AG04449 (cell line): Measurements from ENCODE around the gene AP5Z1.

ENCODE experiments used
- CTCF ChIA-PET: fragments of 350-600 bp; formaldehyde crosslinking; extraction: SDS; loops from one replicate; lab custom pipeline; 2021; ENCODE audit warnings: antibody characterized with exemption; lab: Yijun Ruan, JAX
- POLR2A ChIA-PET: fragments of 400-600, 350-600 bp; formaldehyde crosslinking; extraction: SDS; loops from one replicate; lab custom pipeline; 2020; ENCODE audit warnings: antibody characterized with exemption, inconsistent platforms; lab: Yijun Ruan, JAX
- DNase-seq: peaks from one replicate; pipeline ENCODE4 v3.0.0-alpha.2; 2010; ENCODE audit warnings: low read depth, low spot score
- H3K4me3 ChIP-seq: 2 replicates; pipeline ENCODE4 v1.5.1; 2011; ENCODE audit warnings: low read depth, mild to moderate bottlenecking, control low read depth, low read length
- TF ChIP-seq, protein P1 (sequence below): IDR thresholded peaks from one replicate; pipeline ENCODE4 v1.5.1; 2011; ENCODE audit warnings: mild to moderate bottlenecking, moderate library complexity, low read length, control low read depth, inconsistent platforms; ENCODE audit not compliant: insufficient read depth; ENCODE audit errors: missing control alignments

The AP5Z1 gene

GRCh38 chr7:4730276-4730675 lies 45.1 kb upstream of the AP5Z1 start:
- TF ChIP-seq, protein P1, sequence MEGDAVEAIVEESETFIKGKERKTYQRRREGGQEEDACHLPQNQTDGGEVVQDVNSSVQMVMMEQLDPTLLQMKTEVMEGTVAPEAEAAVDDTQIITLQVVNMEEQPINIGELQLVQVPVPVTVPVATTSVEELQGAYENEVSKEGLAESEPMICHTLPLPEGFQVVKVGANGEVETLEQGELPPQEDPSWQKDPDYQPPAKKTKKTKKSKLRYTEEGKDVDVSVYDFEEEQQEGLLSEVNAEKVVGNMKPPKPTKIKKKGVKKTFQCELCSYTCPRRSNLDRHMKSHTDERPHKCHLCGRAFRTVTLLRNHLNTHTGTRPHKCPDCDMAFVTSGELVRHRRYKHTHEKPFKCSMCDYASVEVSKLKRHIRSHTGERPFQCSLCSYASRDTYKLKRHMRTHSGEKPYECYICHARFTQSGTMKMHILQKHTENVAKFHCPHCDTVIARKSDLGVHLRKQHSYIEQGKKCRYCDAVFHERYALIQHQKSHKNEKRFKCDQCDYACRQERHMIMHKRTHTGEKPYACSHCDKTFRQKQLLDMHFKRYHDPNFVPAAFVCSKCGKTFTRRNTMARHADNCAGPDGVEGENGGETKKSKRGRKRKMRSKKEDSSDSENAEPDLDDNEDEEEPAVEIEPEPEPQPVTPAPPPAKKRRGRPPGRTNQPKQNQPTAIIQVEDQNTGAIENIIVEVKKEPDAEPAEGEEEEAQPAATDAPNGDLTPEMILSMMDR: no peak

GRCh38 chr7:4730971-4731370 lies 44.5 kb upstream of the AP5Z1 start:
- TF ChIP-seq, protein P1: no peak
- no peak for DNase-seq
- ChIA-PET POLR2A (no interaction called here), CTCF (no interaction called here)
- H3K4me3 ChIP-seq: no peak overlapping the region

More at GRCh38 chr7:4730276-4730675, 45.1 kb upstream of the AP5Z1 start:
- H3K4me3 ChIP-seq: no peak overlapping the region
- DNase-seq: no peak
- CTCF ChIA-PET: interaction anchor here (1.2 kb wide), 1 partner anchor 9 kb away, joined by 3 read pairs; no protein-coding TSS in a partner anchor
- POLR2A ChIA-PET: interaction anchor here (1.4 kb wide), 1 partner anchor 14 kb away, joined by 3 read pairs; no protein-coding TSS in a partner anchor

GRCh38 chr7:4731803-4732202 lies 43.6 kb upstream of the AP5Z1 start:
- CTCF ChIA-PET: no interaction called here
- TF ChIP-seq, protein P1: no peak
- H3K4me3 ChIP-seq: no peak overlapping the region
- DNase-seq: no peak
- POLR2A ChIA-PET: no interaction called here

GRCh38 chr7:4733936-4734528 lies 41.4 kb upstream of the AP5Z1 start:
- TF ChIP-seq, protein P1: no peak
- no peak overlapping the region for H3K4me3 ChIP-seq
- ChIA-PET CTCF (interaction anchor here (1.2 to 1.5 kb wide), 2 partner anchors 11 to 20 kb away, joined by 3 to 4 read pairs; no protein-coding TSS in a partner anchor), POLR2A (no interaction called here)
- no peak for DNase-seq

- H3K4me3 ChIP-seq: no peak overlapping the region
- TF ChIP-seq, protein P1: no peak
- ChIA-PET CTCF (interaction anchor here (1.2 kb wide), 2 partner anchors 12 to 20 kb away, joined by 3 read pairs; no protein-coding TSS in a partner anchor), POLR2A (interaction anchor here (0.7 kb wide), 1 partner anchor 11 kb away, joined by 3 read pairs; no protein-coding TSS in a partner anchor)
- DNase-seq: no peak
These were observed 40.7 kb upstream of the AP5Z1 start for GRCh38 chr7:4734587-4735345.

DNA sequence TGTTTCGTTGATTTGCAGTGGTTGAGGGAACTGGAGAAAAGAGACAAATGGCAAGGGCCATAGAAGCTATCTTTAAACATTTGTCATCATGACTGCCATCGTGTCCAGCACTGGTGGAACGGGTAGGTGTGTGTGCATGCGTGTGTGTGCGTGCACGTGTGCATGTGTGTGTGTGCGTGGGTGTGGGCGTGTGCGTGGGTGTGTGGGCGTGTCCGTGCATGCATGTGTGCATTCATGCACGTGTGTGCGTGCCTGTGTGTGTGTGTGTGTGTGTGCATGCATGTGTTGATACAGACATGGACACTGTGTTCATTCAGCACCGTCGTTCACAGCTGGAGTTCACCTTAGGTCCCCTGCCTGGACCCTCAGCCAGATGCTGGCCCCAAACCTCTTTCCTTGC lies 38.1 kb upstream of the AP5Z1 start:
- POLR2A ChIA-PET: no interaction called here
- no peak overlapping the region for H3K4me3 ChIP-seq
- no peak for DNase-seq
- CTCF ChIA-PET: no interaction called here
- TF ChIP-seq, protein P1: no peak
